GM19467 (cell line): Measurements from ENCODE around the gene DCLK3.

Experiments
- ATAC-seq: cut with Tn5 transposase; IDR thresholded peaks from one replicate; pipeline ENCODE4 v1.9.1; 2021; ENCODE audit warnings: mild to moderate bottlenecking, moderate library complexity; ENCODE audit not compliant: unreplicated experiment

DCLK3 gene

GRCh38 chr3:36771931-36772330 lies 7.6 kb upstream of the DCLK3 start:
- no peak for ATAC-seq

GRCh38 chr3:36769926-36770325 lies 5.6 kb upstream of the DCLK3 start:
- ATAC-seq, result no peak

- no peak for ATAC-seq
These were observed 751 bp upstream of the DCLK3 start for GRCh38 chr3:36765104-36765503.

- no peak for ATAC-seq
These were observed 318 bp upstream of the DCLK3 start for GRCh38 chr3:36764704-36765038.

- ATAC-seq, result no peak
These were observed 1.2 kb downstream of the DCLK3 start for GRCh38 chr3:36762918-36763849.

GRCh38 chr3:36761779-36762178 lies 2.6 kb downstream of the DCLK3 start:
- no peak for ATAC-seq

GRCh38 chr3:36756269-36756668 lies 8.1 kb downstream of the DCLK3 start:
- ATAC-seq, result no peak

GRCh38 chr3:36751326-36751725 lies 13.0 kb downstream of the DCLK3 start:
- no peak for ATAC-seq

- ATAC-seq, result no peak
These were observed 13.6 kb downstream of the DCLK3 start for GRCh38 chr3:36750737-36751136.

GRCh38 chr3:36744763-36745162 lies 19.6 kb downstream of the DCLK3 start:
- ATAC-seq, result no peak

GRCh38 chr3:36743826-36744225 lies 20.5 kb downstream of the DCLK3 start:
- ATAC-seq, result no peak

GRCh38 chr3:36741285-36741684 lies 23.1 kb downstream of the DCLK3 start:
- ATAC-seq, result no peak

- no peak for ATAC-seq
These were observed 23.6 kb downstream of the DCLK3 start for GRCh38 chr3:36740787-36741186.

GRCh38 chr3:36738702-36739101 lies 25.7 kb downstream of the DCLK3 start:
- no peak for ATAC-seq

GRCh38 chr3:36736301-36736700 lies 28.1 kb downstream of the DCLK3 start:
- ATAC-seq, result no peak

GRCh38 chr3:36734742-36735141 lies 29.6 kb downstream of the DCLK3 start:
- no peak for ATAC-seq

GRCh38 chr3:36733723-36734122 lies 30.6 kb downstream of the DCLK3 start:
- no peak for ATAC-seq

- no peak for ATAC-seq
These were observed 31.1 kb downstream of the DCLK3 start for GRCh38 chr3:36733162-36733696.

GRCh38 chr3:36730966-36731365 lies 33.4 kb downstream of the DCLK3 start:
- no peak for ATAC-seq

GRCh38 chr3:36729204-36730056 lies 34.9 kb downstream of the DCLK3 start:
- no peak for ATAC-seq

GRCh38 chr3:36714343-36715086 lies 49.8 kb downstream of the DCLK3 start:
- no peak for ATAC-seq
